Mesenchymal stem cell (in vitro differentiated cells and primary cell): ENCODE data around the gene PRRX1.

ENCODE experiments used
- DNase-seq: peaks from one replicate; pipeline ENCODE4 v3.0.0-alpha.2; 2013
- H2AFZ ChIP-seq: one replicate; pipeline ENCODE4 v1.6.1; 2013; ENCODE audit warnings: low read depth, mild to moderate bottlenecking, control low read depth, inconsistent platforms, low read length, moderate library complexity
- H2AK5ac ChIP-seq: 2 replicates; pipeline ENCODE4 v1.6.1; 2013; ENCODE audit warnings: low read length, moderate library complexity, mild to moderate bottlenecking, inconsistent platforms; ENCODE audit not compliant: severe bottlenecking
- H2BK120ac ChIP-seq: one replicate; pipeline ENCODE4 v1.6.1; 2013; ENCODE audit warnings: low read depth, mild to moderate bottlenecking, inconsistent platforms, low read length, moderate library complexity
- H2BK12ac ChIP-seq, 2 experiments: one replicate each; pipeline ENCODE4 v1.6.1; 2013; ENCODE audit warnings: inconsistent platforms in 2 of 2, low read length in 2 of 2, mild to moderate bottlenecking in 2 of 2, moderate library complexity in 2 of 2, control low read depth in 1 of 2
- H2BK15ac ChIP-seq: one replicate; pipeline ENCODE4 v1.6.1; 2013; ENCODE audit warnings: mild to moderate bottlenecking, low read depth, inconsistent platforms; ENCODE audit not compliant: poor library complexity, severe bottlenecking
- H2BK5ac ChIP-seq: 2 replicates; pipeline ENCODE4 v1.6.1; 2013; ENCODE audit warnings: low read depth, mild to moderate bottlenecking, low read length, control low read depth, inconsistent platforms; ENCODE audit not compliant: poor library complexity, severe bottlenecking
- H3K14ac ChIP-seq, 2 experiments: one replicate each; pipeline ENCODE4 v1.6.1; 2013; ENCODE audit warnings: inconsistent platforms in 2 of 2, low read length in 2 of 2, control low read depth in 1 of 2, mild to moderate bottlenecking in 1 of 2, moderate library complexity in 1 of 2
- H3K18ac ChIP-seq, 2 experiments: one replicate each; pipeline ENCODE4 v1.6.1; 2013; ENCODE audit warnings: inconsistent platforms in 2 of 2, low read length in 2 of 2, control low read depth in 1 of 2, low read depth in 1 of 2, mild to moderate bottlenecking in 1 of 2
- H3K23ac ChIP-seq, 2 experiments: one replicate each; pipeline ENCODE4 v1.6.1; 2013; ENCODE audit warnings: inconsistent platforms in 2 of 2, low read length in 2 of 2, mild to moderate bottlenecking in 2 of 2, moderate library complexity in 2 of 2, control low read depth in 1 of 2
- H3K27ac ChIP-seq: 2 replicates; pipeline ENCODE4 v1.5.1; 2013; ENCODE audit warnings: mild to moderate bottlenecking, moderate library complexity, low read length, control low read depth, inconsistent platforms; ENCODE audit not compliant: poor library complexity, severe bottlenecking
- H3K27me3 ChIP-seq, 2 experiments: 2 replicates each; pipeline versions ENCODE4 v1.6.1 to v1.7.0; 2013; ENCODE audit warnings: low read length in 2 of 2, mild to moderate bottlenecking in 2 of 2, moderate library complexity in 2 of 2, control low read depth in 1 of 2, inconsistent platforms in 1 of 2; ENCODE audit not compliant: control insufficient read depth in 1 of 2, insufficient read depth in 1 of 2
- H3K36me3 ChIP-seq, 2 experiments: 2 replicates each; pipeline versions ENCODE4 v1.6.1 to v1.7.0; 2013; ENCODE audit warnings: low read length in 2 of 2, control low read depth in 1 of 2, inconsistent platforms in 1 of 2, low read depth in 1 of 2, mild to moderate bottlenecking in 1 of 2; ENCODE audit not compliant: insufficient read depth in 2 of 2, control insufficient read depth in 1 of 2
- H3K4ac ChIP-seq, 2 experiments: one replicate each; pipeline ENCODE4 v1.6.1; 2013; ENCODE audit warnings: inconsistent platforms in 2 of 2, low read length in 2 of 2, mild to moderate bottlenecking in 2 of 2, moderate library complexity in 2 of 2, control low read depth in 1 of 2, low read depth in 1 of 2
- H3K4me1 ChIP-seq: 2 replicates; pipeline ENCODE4 v1.6.1; 2013; ENCODE audit warnings: low read depth, low read length, control low read depth; ENCODE audit not compliant: control insufficient read depth, insufficient read depth
- H3K4me2 ChIP-seq: 2 replicates; pipeline ENCODE4 v1.6.1; 2013; ENCODE audit warnings: low read length, mild to moderate bottlenecking, inconsistent platforms; ENCODE audit not compliant: poor library complexity, severe bottlenecking
- H3K4me3 ChIP-seq, 2 experiments: 2 replicates each; pipeline versions ENCODE4 v1.5.1 to v1.7.0; 2013; ENCODE audit warnings: low read length in 2 of 2, mild to moderate bottlenecking in 2 of 2, control low read depth in 1 of 2, low read depth in 1 of 2; ENCODE audit not compliant: insufficient read depth in 1 of 2
- H3K79me1 ChIP-seq: replicated peaks from 2 replicates; pipeline ENCODE4 v1.6.1; 2013; ENCODE audit warnings: mild to moderate bottlenecking, control low read depth, low read length, inconsistent platforms; ENCODE audit not compliant: poor library complexity, severe bottlenecking
- H3K9ac ChIP-seq: 2 replicates; pipeline ENCODE4 v1.7.0; 2013; ENCODE audit warnings: mild to moderate bottlenecking, low read length, moderate library complexity
- H3K9me3 ChIP-seq: 2 replicates; pipeline ENCODE4 v1.7.0; 2013; ENCODE audit warnings: mild to moderate bottlenecking, low read length; ENCODE audit not compliant: control insufficient read depth
- H4K8ac ChIP-seq: one replicate; pipeline ENCODE4 v1.6.1; 2013; ENCODE audit warnings: inconsistent platforms, mild to moderate bottlenecking, low read length, moderate library complexity
- H4K91ac ChIP-seq: one replicate; pipeline ENCODE4 v1.6.1; 2013; ENCODE audit warnings: mild to moderate bottlenecking, low read length, inconsistent platforms
- WGBS: methylation state at CpG from one replicate; pipeline ENCODE4 v1.1.7; 2013; ENCODE audit warnings: mixed read lengths; 5-methylcytosine and 5-hydroxymethylcytosine counted together

Gene PRRX1

DNA sequence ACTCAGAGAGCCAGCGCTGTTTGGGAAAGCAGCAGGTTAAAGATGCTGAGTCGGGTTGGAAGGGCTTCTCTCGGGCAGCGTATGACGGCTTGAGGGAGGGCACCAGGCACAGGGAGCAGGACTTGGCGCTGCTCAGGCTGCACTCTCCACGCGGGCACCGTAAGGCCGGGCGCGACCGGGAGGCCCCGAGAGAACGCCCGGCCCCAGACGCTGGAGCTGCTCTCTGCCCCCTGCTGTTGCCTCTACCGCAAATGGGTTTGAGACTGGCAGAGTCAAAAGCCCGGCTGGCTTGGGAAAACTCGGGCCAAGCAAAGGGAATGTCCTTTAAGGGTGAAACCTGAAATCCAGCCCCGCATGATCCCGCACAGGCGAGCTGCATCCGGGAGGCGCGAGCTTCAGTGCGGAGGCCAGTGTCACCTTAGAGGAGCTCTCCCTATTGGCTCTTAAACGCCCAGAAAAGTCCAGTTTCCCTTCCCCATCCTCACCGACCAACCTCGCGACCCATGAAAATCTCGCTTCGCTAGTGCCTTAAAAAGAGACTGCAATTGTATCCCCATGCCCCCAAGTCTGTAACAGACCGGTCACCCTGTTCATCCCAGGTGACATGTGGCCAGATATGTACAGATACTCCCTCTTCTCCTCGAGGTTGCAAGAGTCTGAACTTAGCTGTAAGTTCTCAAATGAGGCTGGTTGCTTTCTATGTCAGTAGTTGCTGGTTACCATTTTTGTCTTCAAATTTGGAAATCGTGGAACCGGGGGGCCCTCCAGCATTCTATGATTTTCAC, 1.1 kb downstream of the PRRX1 start:
- H3K27ac ChIP-seq = no peak overlapping the region
- no peak overlapping the region for H3K14ac ChIP-seq
- H2BK5ac ChIP-seq = no peak overlapping the region
- H2BK12ac ChIP-seq = no peak overlapping the region
- H3K18ac ChIP-seq = no peak overlapping the region
- H4K91ac ChIP-seq = no peak overlapping the region
- no peaks in the 10 kb centered on the region for H3K79me1 ChIP-seq
- no peak overlapping the region for H2BK120ac ChIP-seq
- no peak overlapping the region for H2BK15ac ChIP-seq
- no peak overlapping the region for H3K23ac ChIP-seq
- peaks cover 0 to 47% of the 10 kb centered on the region in 2 experiments for H3K36me3 ChIP-seq
- no peaks in the 10 kb centered on the region for H3K9me3 ChIP-seq
- no peak overlapping the region for H2AK5ac ChIP-seq
- 3% methylated on average over 37 of the region's 37 CpGs for WGBS
- peak overlapping the region; percentile 95 for H3K4me2 ChIP-seq
- peaks cover 0 to 97% of the 10 kb centered on the region in 2 experiments for H3K27me3 ChIP-seq
- DNase-seq = peak; percentile 38
- H3K4me3 ChIP-seq = peak overlapping the region; percentile 46 to 83
- no peak overlapping the region for H3K4ac ChIP-seq
- H3K9ac ChIP-seq = peak overlapping the region; percentile 98
- H3K4me1 ChIP-seq = peaks cover 24% of the 10 kb centered on the region
- no peak overlapping the region for H4K8ac ChIP-seq
- no peak overlapping the region for H2AFZ ChIP-seq

DNA sequence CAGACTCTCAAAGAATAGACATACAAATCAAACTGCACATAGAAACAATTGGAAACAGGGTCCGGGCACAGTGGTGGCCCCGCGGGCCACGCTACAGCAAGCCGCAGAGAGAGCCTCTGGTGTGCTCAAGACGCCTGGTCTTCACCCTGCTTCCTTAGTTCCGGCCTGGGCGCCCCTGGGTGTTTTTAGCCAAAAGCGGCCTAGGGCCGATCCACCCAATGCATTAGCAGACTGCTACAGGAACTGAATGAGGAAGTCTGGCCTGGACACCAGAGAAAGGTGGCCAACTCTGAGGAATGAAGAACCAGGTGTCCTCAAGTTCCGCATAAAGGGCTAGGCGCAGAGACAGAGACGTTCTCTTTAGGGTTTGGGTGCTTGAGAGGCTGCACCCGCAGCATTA, 1.7 kb downstream of the PRRX1 start:
- Histone ChIP-seq H2BK5ac (no peak overlapping the region), H3K36me3 (peaks cover 0 to 52% of the 10 kb centered on the region in 2 experiments), H3K18ac (no peak overlapping the region), H3K4ac (no peak overlapping the region), H3K4me3 (peak overlapping the region in 1 of 2 experiments; percentile 83), H3K79me1 (no peaks in the 10 kb centered on the region), H2BK120ac (no peak overlapping the region), H3K9ac (peak overlapping the region; percentile 98), H3K23ac (no peak overlapping the region), H3K9me3 (no peaks in the 10 kb centered on the region), H3K27me3 (peaks cover 0 to 97% of the 10 kb centered on the region in 2 experiments), H3K4me2 (no peak overlapping the region), H3K4me1 (peaks cover 24% of the 10 kb centered on the region), H2AFZ (no peak overlapping the region), H4K8ac (no peak overlapping the region), H3K14ac (no peak overlapping the region), H3K27ac (no peak overlapping the region), H2BK15ac (peak overlapping the region; percentile 55), H4K91ac (no peak overlapping the region), H2BK12ac (no peak overlapping the region), H2AK5ac (no peak overlapping the region)
- 29% methylated on average over 14 of the region's 14 CpGs for WGBS
- DNase-seq = no peak

DNA sequence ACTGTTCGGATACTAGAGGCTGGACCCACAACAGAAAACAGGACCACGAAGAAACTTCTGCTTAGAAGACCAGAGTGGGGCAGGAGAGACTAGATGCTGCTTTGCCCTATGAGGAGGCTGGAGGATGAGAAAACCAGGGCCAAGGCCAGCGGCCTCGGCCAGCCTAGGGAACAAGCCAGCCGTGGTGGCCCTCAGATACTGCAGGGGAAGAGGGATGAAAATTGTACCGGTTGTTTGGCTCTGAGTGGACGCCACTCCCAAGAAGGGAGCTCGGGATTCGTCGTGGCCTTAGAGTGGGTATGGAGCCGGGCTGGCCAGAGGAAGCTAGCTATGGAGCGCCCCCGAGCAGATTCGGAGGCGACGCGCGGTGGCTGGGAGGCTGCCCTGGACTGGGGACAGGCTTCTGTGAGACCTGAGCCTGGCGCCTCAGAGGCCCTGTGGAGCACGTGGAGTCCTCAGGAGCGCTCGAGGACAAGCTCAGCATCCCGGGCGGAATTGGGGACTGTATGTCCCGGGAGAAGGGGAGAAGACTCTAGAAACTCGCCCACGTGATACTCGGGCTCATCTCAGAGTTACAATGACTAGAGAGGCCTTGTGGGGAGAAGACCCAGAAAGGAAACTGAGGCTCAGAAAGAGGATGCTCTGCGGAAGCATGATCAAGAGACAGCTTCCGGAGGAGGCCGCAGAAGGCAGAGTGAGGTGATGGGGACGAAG, 2.8 kb downstream of the PRRX1 start:
- Histone ChIP-seq H3K27me3 (peaks cover 0 to 97% of the 10 kb centered on the region in 2 experiments), H3K4ac (no peak overlapping the region), H3K4me2 (no peak overlapping the region), H2BK5ac (no peak overlapping the region), H3K79me1 (no peaks in the 10 kb centered on the region), H3K23ac (no peak overlapping the region), H2AK5ac (no peak overlapping the region), H4K8ac (no peak overlapping the region), H2BK12ac (no peak overlapping the region), H2BK15ac (no peak overlapping the region), H2AFZ (no peak overlapping the region), H3K4me1 (peaks cover 17% of the 10 kb centered on the region), H3K9ac (peak overlapping the region; percentile 98), H3K14ac (no peak overlapping the region), H3K36me3 (peaks cover 0 to 63% of the 10 kb centered on the region in 2 experiments), H4K91ac (peak overlapping the region; percentile 62), H3K27ac (no peak overlapping the region), H2BK120ac (no peak overlapping the region), H3K9me3 (no peaks in the 10 kb centered on the region), H3K4me3 (peak overlapping the region in 1 of 2 experiments; percentile 83), H3K18ac (no peak overlapping the region)
- DNase-seq = no peak
- 44% methylated on average over 29 of the region's 32 CpGs for WGBS
